Measurements from ENCODE around the gene PNKD. TPM values are rescaled to one million over a fixed set of nuclear protein-coding genes. Genes with fewer than 3 reads are reported as not detected.

Gene PNKD
- polyA plus RNA-seq, 2 of the 4 experiments (the other 2 are of a cell fraction) = 46.2 to 51.7 TPM

DNA sequence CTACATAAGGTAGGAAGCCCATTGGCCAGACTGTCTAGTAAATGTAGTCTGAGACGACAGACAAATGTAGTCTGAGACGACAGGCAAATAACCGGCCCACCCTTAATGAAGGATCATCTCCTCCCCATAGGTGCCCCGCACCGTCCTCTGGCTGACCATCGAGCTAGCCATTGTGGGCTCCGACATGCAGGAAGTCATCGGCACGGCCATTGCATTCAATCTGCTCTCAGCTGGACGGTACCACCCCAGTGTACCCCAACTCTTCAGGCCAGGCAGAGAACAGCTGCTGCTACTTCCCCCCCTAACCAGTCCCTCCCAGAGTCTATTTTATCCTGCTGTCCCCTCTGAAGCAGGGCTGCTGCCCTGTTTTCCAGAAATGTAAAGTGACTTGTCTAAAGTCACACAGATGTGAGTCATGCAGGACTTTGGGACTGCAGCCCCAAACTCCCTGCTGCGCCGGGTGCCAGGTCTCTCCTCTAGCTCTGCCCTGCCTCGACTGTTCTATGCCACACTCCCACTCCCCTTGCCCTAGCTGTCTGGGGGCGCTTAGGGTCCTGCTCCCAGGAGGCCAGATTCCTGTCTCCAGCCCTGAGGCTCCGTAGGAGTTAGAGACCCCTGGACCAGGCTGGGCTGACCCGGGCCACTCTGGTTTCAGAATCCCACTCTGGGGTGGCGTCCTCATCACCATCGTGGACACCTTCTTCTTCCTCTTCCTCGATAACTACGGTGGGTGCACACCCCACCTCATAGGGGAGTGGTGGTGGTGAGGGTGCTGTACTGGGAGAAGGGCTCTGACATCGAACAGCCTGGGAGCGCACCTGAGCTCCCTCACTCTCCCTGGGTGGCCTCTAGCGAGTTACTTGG lies 116.4 kb downstream of the PNKD start:
- Histone ChIP-seq H3K4me2 (peak overlapping the region; percentile 90), H3K4me3 (peak overlapping the region; percentile 48), H3K9me3 (no peaks in the 10 kb centered on the region), H3K27ac (peak overlapping the region; percentile 80 to 89), H3K4me1 (peaks cover 17% of the 10 kb centered on the region)
- POLR2A ChIA-PET = interaction anchor here (0.8 to 1.0 kb wide), 2 partner anchors 9 to 63 kb away, joined by 3 to 4 read pairs; no protein-coding TSS in a partner anchor
- ATAC-seq (peak; percentile 7 to 62; a peak in 2 of 6 replicates), FAIRE-seq (no peak), DNase-seq (ENCODE audit: low read depth in 1 of 2, low spot score in 1 of 2) (no peak)
- WGBS (ENCODE audit: missing lambda C conversion rate) = 77% methylated on average over 23 of the region's 23 CpGs
- TF ChIP-seq ZFP36 (IDR thresholded peaks at IDR 0.05; ENCODE audit: borderline replicate concordance, partially characterized antibody) = no peak
- TF ChIP-seq REST (IDR thresholded peaks at IDR 0.05) = peak; percentile 30; the same call in 1 of the 2 replicates
- CTCF ChIA-PET = interaction anchor here (0.6 to 2.9 kb wide), 6 partner anchors 8 to 229 kb away, joined by 3 to 12 read pairs (median 6); partner anchors contain the start of gene CATIP

DNA sequence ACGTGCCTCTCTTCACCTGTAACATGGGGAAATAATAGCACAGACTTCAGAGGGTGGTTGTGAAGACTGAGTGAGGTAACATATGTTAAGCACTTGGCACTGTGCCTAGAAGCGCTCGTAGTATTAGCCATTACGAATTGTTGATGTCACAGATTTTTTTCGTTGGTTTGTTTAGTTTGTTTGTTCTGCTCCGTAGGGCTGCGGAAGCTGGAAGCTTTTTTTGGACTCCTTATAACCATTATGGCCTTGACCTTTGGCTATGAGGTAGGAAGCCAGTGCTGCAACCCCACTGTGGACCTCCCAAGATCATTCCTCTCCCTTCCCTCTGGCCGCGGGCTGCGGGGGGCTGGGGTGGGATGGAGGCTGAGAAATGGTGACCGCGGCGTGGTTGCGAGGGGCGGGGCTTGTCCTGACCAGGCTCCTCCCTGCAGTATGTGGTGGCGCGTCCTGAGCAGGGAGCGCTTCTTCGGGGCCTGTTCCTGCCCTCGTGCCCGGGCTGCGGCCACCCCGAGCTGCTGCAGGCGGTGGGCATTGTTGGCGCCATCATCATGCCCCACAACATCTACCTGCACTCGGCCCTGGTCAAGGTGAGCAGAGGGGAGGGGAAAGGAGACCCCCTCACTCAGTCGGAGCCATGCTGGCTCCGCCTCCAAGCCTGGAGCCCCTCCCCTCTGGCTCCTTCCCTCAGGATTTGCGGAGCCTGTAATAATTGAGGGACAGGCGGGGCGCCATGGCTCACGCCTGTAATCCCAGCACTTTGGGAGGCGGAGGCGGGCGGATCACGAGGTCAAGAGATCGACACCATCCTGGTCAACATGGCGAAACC lies 117.3 kb downstream of the PNKD start:
- DNase-seq (ENCODE audit: low read depth in 1 of 2, low spot score in 1 of 2) (peak; percentile 74 to 82), FAIRE-seq (no peak), ATAC-seq (peak; percentile 95 to 96)
- peak overlapping the region; percentile 90 for H3K4me2 ChIP-seq
- peak overlapping the region; percentile 48 for H3K4me3 ChIP-seq
- CTCF ChIA-PET = interaction anchor here (0.6 to 2.9 kb wide), 5 partner anchors 9 to 230 kb away, joined by 3 to 12 read pairs (median 3); no protein-coding TSS in a partner anchor
- no peak for TF ChIP-seq KDM1A (IDR thresholded peaks at IDR 0.05; ENCODE audit: low read depth)
- peak; percentile 20; the same call in 1 of the 2 replicates for TF ChIP-seq USF2 (IDR thresholded peaks at IDR 0.05)
- peak; percentile 61; the same call in 1 of the 2 replicates for TF ChIP-seq E2F6 (IDR thresholded peaks at IDR 0.05; ENCODE audit: borderline replicate concordance, low read depth)
- TF ChIP-seq REST (IDR thresholded peaks at IDR 0.05) = no peak
- peak; percentile 58 to 63; a peak in 3 of 5 replicates for TF ChIP-seq JUN (IDR thresholded peaks at IDR 0.05)
- peak; percentile 85 for TF ChIP-seq MAX (IDR thresholded peaks at IDR 0.05)
- TF ChIP-seq POLR2A (IDR thresholded peaks at IDR 0.05; ENCODE audit: low read length) = peak; percentile 51
- TF ChIP-seq EP300 (IDR thresholded peaks at IDR 0.05) = peak; percentile 24 to 71; a peak in 3 of 5 replicates
- H3K27ac ChIP-seq = peak overlapping the region; percentile 80 to 89
- peaks cover 17% of the 10 kb centered on the region for H3K4me1 ChIP-seq
- POLR2A ChIA-PET = interaction anchor here (0.8 to 1.0 kb wide), 2 partner anchors 8 to 64 kb away, joined by 3 to 4 read pairs; no protein-coding TSS in a partner anchor
- 13% methylated on average over 37 of the region's 38 CpGs for WGBS (ENCODE audit: missing lambda C conversion rate)
- H3K9me3 ChIP-seq = no peaks in the 10 kb centered on the region
